Endothelial cell (in vitro differentiated cells): Measurements from ENCODE around the gene CBLB. TPM values are rescaled to one million over a fixed set of nuclear protein-coding genes. Genes with fewer than 3 reads are reported as not detected.

ENCODE experiments used
- DNase-seq: peaks from one replicate; pipeline ENCODE4 v3.0.0; 2021; ENCODE audit warnings: low spot score
- H3K27ac Mint-ChIP-seq: one replicate; pipeline ENCODE4 v1.8.0; 2021; ENCODE audit warnings: mixed read lengths, inconsistent platforms; ENCODE audit not compliant: unreplicated experiment
- H3K27me3 Mint-ChIP-seq: one replicate; pipeline ENCODE4 v1.8.0; 2021; ENCODE audit warnings: mild to moderate bottlenecking, moderate library complexity, mixed read lengths, inconsistent platforms; ENCODE audit not compliant: unreplicated experiment
- H3K36me3 Mint-ChIP-seq: one replicate; pipeline ENCODE4 v1.8.0; 2021; ENCODE audit warnings: mild to moderate bottlenecking, low read depth, mixed read lengths, inconsistent platforms; ENCODE audit not compliant: unreplicated experiment
- H3K4me1 Mint-ChIP-seq: one replicate; pipeline ENCODE4 v1.8.0; 2021; ENCODE audit warnings: mild to moderate bottlenecking, mixed read lengths, inconsistent platforms; ENCODE audit not compliant: unreplicated experiment
- H3K4me3 Mint-ChIP-seq: one replicate; pipeline ENCODE4 v1.8.0; 2021; ENCODE audit warnings: mild to moderate bottlenecking, mixed read lengths, inconsistent platforms; ENCODE audit not compliant: unreplicated experiment
- H3K9me3 Mint-ChIP-seq: one replicate; pipeline ENCODE4 v1.8.0; 2021; ENCODE audit warnings: mixed read lengths, inconsistent platforms; ENCODE audit not compliant: unreplicated experiment
- CTCF ChIP-seq: fragments of 200-600 bp; sonication (generic); IDR thresholded peaks from one replicate; pipeline ENCODE4 v1.5.0; 2021; ENCODE audit warnings: antibody characterized with exemption; ENCODE audit not compliant: unreplicated experiment
- total RNA-seq: library from RNA; stranded (reverse); fragmentation: NEBNext Ultra II Directional; extraction: Animal tissue kit (Norgen Biotek cat#: 25700); gene quantifications from one replicate; pipeline ENCODE4 v1.2.1, GENCODE V29; 2021; ENCODE audit not compliant: unreplicated experiment

CBLB gene
- total RNA-seq, 1 donor from 2014 or later, result 62.0 TPM

- Mint-ChIP-seq H3K27ac (no peak overlapping the region), H3K9me3 (no peaks in the 10 kb centered on the region), H3K36me3 (peaks cover 10% of the 10 kb centered on the region), H3K27me3 (no peaks in the 10 kb centered on the region), H3K4me1 (peaks cover 19% of the 10 kb centered on the region), H3K4me3 (no peak overlapping the region)
- DNase-seq, result no peak
- TF ChIP-seq CTCF, result no peak
Observed at GRCh38 chr3:105744202-105744601, 124.6 kb downstream of the CBLB start.

GRCh38 chr3:105733356-105733755 lies 135.5 kb downstream of the CBLB start:
- H3K9me3 Mint-ChIP-seq, result no peaks in the 10 kb centered on the region

GRCh38 chr3:105731686-105732085 lies 137.1 kb downstream of the CBLB start:
- Mint-ChIP-seq H3K4me3 (no peak overlapping the region), H3K4me1 (no peaks in the 10 kb centered on the region), H3K36me3 (peaks cover 16% of the 10 kb centered on the region), H3K9me3 (peaks cover 4% of the 10 kb centered on the region), H3K27ac (no peak overlapping the region), H3K27me3 (no peaks in the 10 kb centered on the region)
- no peak for TF ChIP-seq CTCF
- DNase-seq, result no peak

More at GRCh38 chr3:105733356-105733755, 135.5 kb downstream of the CBLB start:
- H3K4me3 Mint-ChIP-seq, result no peak overlapping the region
- no peak for DNase-seq
- H3K36me3 Mint-ChIP-seq, result no peaks in the 10 kb centered on the region
- H3K27me3 Mint-ChIP-seq, result no peaks in the 10 kb centered on the region
- no peaks in the 10 kb centered on the region for H3K4me1 Mint-ChIP-seq
- no peak for TF ChIP-seq CTCF
- no peak overlapping the region for H3K27ac Mint-ChIP-seq

GRCh38 chr3:105730801-105731354 lies 137.9 kb downstream of the CBLB start:
- H3K9me3 Mint-ChIP-seq, result peaks cover 4% of the 10 kb centered on the region
- TF ChIP-seq CTCF, result no peak
- no peak overlapping the region for H3K27ac Mint-ChIP-seq
- peaks cover 17% of the 10 kb centered on the region for H3K36me3 Mint-ChIP-seq
- H3K4me3 Mint-ChIP-seq, result no peak overlapping the region
- no peaks in the 10 kb centered on the region for H3K27me3 Mint-ChIP-seq
- H3K4me1 Mint-ChIP-seq, result no peaks in the 10 kb centered on the region
- no peak for DNase-seq

GRCh38 chr3:105729667-105730066 lies 139.1 kb downstream of the CBLB start:
- no peak for TF ChIP-seq CTCF
- DNase-seq, result no peak
- Mint-ChIP-seq H3K36me3 (peaks cover 17% of the 10 kb centered on the region), H3K27me3 (no peaks in the 10 kb centered on the region), H3K4me3 (no peak overlapping the region), H3K4me1 (no peaks in the 10 kb centered on the region), H3K9me3 (peaks cover 4% of the 10 kb centered on the region), H3K27ac (peak overlapping the region; percentile 37)
